K562 (cell line): ENCODE data around the gene PRR36. TPM values are rescaled to one million over a fixed set of nuclear protein-coding genes. Genes with fewer than 3 reads are reported as not detected.

Experiments
- CCNT2 ChIP-seq: IDR thresholded peaks from 2 replicates; pipeline ENCODE4 v1.6.1; 2011; ENCODE audit warnings: borderline replicate concordance, low read depth, mild to moderate bottlenecking, moderate library complexity, mixed read lengths, low read length; ENCODE audit not compliant: insufficient read length; ENCODE audit errors: extremely low read depth
- HCFC1 ChIP-seq: IDR thresholded peaks from 2 replicates; pipeline ENCODE4 v1.6.1; 2012; ENCODE audit warnings: low read depth, low read length, improper control_type of control experiment
- HEY1 ChIP-seq: fragments of 250-450 bp; sonication (Bioruptor Pico); IDR thresholded peaks from 2 replicates; pipeline ENCODE4 v1.5.0; 2020; ENCODE audit warnings: mild to moderate bottlenecking, moderate library complexity, borderline replicate concordance
- HNRNPK ChIP-seq: fragments of 200-400 bp; formaldehyde crosslinking; IDR thresholded peaks from one replicate; pipeline ENCODE4 v1.6.1; 2018; ENCODE audit warnings: mild to moderate bottlenecking, low read depth, low read length; ENCODE audit not compliant: poor library complexity, severe bottlenecking
- NEUROD1 ChIP-seq: fragments of 150-350 bp; IDR thresholded peaks from 2 replicates; pipeline ENCODE4 v1.6.1; 2014; ENCODE audit warnings: borderline replicate concordance, low read length, low read depth; ENCODE audit not compliant: partially characterized antibody
- SAFB2 ChIP-seq: fragments of 200-400 bp; formaldehyde crosslinking; IDR thresholded peaks from 2 replicates; pipeline ENCODE4 v1.6.1; 2018; ENCODE audit warnings: borderline replicate concordance, low read length, low read depth, moderate library complexity; ENCODE audit not compliant: severe bottlenecking
- SREBF1 ChIP-seq: fragments of 150-350 bp; IDR thresholded peaks from 2 replicates; pipeline ENCODE4 v1.6.1; 2014; ENCODE audit warnings: antibody characterized with exemption, low read depth, low read length, borderline replicate concordance
- TBP ChIP-seq: optimal IDR thresholded peaks from 2 replicates; pipeline ENCODE3; 2011; ENCODE audit warnings: low read depth, low read length, improper control_type of control experiment
- THRAP3 ChIP-seq: fragments of 450-650 bp; IDR thresholded peaks from 2 replicates; pipeline ENCODE4 v1.6.1; 2016; ENCODE audit warnings: mild to moderate bottlenecking, inconsistent platforms, borderline replicate concordance
- ZEB2 ChIP-seq: fragments of 450-650 bp; IDR thresholded peaks from 2 replicates; pipeline ENCODE4 v1.6.1; 2016
- ZNF121 ChIP-seq: sonication (generic); formaldehyde crosslinking; conservative IDR thresholded peaks from 2 replicates; pipeline ENCODE4 v1.8.0; 2022; ENCODE audit warnings: missing genetic modification reagents
- ZNF445 ChIP-seq: fragments of 250-450 bp; sonication (Bioruptor Pico); IDR thresholded peaks from 2 replicates; pipeline ENCODE4 v1.4.0; 2020; ENCODE audit warnings: low read depth, mild to moderate bottlenecking, moderate library complexity
- polyA plus RNA-seq, 8 experiments: library from polyadenylated mRNA; depleted of rRNA in 4 of 8; stranded (reverse) in 5 of 8; unstranded in 3 of 8; fragments of >200 nt; fragmentation: Nextera tagmentation in 2 of 8; fragmentation: Illumina TruSeq in 1 of 8; extraction: Ambion mirVana in 2 of 8; extraction: Trizol in 1 of 8; gene quantifications; 2 replicates each; pipeline versions ENCODE4 v1.2.1 to v1.2.3, GENCODE V29; 2011 to 2014; ENCODE audit warnings: inconsistent platforms in 1 of 8, missing spikeins in 1 of 8
- total RNA-seq, 7 experiments: library from RNA; depleted of rRNA in 6 of 7; stranded (reverse); fragments of >200 nt in 6 of 7; fragmentation: Illumina TruSeq in 2 of 7; extraction: Trizol in 2 of 7; gene quantifications; 2 replicates each; pipeline versions ENCODE4 v1.2.1 to v1.2.3, GENCODE V29; 2011 to 2021; ENCODE audit warnings: low replicate concordance in 1 of 7
- TF ChIP-seq, protein P1 (sequence below): fragments of 450-650 bp; IDR thresholded peaks from one replicate; pipeline ENCODE4 v1.6.1; 2018; ENCODE audit warnings: mild to moderate bottlenecking, moderate library complexity; ENCODE audit not compliant: partially characterized antibody
- TF ChIP-seq, protein P2 (sequence below): fragments of 200-600 bp; sonication (generic); IDR thresholded peaks from one replicate; pipeline ENCODE4 v1.6.1; 2012; ENCODE audit warnings: mild to moderate bottlenecking, low read depth, low read length, inconsistent platforms

PRR36 gene
- total and polyA plus RNA-seq, 9 of the 15 experiments (the other 6 are each of a cell fraction or from before 2014, with no cell fraction given), result 0.05 to 0.42 (median 0.06) TPM; not detected in 6

DNA sequence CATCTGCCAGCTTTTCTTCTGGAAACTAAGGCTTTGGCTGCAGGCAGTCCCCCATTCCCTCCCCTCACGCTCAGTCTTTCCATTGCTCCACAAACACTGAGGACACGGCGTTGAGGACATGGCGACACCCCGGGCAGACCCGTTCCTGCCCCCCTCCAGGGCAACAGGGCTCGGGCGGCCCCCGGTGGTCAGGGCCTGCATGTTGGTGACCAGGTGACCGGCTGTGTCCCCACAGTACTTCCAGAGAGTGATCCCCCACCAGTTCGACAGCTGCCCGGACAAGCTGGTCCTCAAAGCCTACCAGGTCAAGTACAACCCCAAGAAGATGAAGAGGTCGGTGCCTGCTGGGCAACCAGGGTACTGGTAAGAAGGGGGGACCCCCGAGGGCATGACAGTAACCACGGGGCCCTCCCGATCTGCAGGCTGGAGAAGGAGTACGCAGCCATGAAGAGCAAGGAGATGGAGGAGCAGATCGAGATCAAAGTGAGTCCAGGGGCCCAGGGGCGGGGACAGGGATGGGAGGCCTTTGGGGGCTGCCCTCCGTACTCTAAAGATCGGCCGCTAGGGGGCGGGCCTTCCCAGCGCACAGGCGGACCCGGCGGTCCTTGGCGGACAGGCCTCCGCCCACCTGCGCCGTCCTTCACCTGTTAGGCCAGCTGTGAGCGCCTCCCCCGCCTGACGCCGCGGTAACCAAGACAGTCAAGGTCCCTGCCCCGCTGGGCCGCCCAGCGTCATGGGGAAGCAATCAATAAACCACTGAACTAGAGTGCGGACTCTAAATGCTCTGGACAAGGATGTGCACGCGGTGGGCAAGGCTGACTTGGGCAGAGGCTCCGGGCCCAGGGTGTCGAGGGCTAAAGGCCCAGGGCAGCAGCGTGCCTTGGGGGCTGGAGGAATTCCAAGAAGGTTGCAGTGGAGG lies 21.1 kb downstream of the PRR36 start (continued):
- TF ChIP-seq SAFB2 (no peak), SREBF1 (no peak), TBP (no peak), HCFC1 (no peak), ZNF121 (CRISPR knock-in tag) (no peak), THRAP3 (no peak), HNRNPK (no peak), NEUROD1 (no peak), ZNF445 (no peak), HEY1 (CRISPR knock-in tag) (no peak), CCNT2 (peak; percentile 40), ZEB2 (peak; percentile 95)
- TF ChIP-seq, protein P1, sequence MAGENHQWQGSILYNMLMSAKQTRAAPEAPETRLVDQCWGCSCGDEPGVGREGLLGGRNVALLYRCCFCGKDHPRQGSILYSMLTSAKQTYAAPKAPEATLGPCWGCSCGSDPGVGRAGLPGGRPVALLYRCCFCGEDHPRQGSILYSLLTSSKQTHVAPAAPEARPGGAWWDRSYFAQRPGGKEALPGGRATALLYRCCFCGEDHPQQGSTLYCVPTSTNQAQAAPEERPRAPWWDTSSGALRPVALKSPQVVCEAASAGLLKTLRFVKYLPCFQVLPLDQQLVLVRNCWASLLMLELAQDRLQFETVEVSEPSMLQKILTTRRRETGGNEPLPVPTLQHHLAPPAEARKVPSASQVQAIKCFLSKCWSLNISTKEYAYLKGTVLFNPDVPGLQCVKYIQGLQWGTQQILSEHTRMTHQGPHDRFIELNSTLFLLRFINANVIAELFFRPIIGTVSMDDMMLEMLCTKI, result no peak
- TF ChIP-seq, protein P2, sequence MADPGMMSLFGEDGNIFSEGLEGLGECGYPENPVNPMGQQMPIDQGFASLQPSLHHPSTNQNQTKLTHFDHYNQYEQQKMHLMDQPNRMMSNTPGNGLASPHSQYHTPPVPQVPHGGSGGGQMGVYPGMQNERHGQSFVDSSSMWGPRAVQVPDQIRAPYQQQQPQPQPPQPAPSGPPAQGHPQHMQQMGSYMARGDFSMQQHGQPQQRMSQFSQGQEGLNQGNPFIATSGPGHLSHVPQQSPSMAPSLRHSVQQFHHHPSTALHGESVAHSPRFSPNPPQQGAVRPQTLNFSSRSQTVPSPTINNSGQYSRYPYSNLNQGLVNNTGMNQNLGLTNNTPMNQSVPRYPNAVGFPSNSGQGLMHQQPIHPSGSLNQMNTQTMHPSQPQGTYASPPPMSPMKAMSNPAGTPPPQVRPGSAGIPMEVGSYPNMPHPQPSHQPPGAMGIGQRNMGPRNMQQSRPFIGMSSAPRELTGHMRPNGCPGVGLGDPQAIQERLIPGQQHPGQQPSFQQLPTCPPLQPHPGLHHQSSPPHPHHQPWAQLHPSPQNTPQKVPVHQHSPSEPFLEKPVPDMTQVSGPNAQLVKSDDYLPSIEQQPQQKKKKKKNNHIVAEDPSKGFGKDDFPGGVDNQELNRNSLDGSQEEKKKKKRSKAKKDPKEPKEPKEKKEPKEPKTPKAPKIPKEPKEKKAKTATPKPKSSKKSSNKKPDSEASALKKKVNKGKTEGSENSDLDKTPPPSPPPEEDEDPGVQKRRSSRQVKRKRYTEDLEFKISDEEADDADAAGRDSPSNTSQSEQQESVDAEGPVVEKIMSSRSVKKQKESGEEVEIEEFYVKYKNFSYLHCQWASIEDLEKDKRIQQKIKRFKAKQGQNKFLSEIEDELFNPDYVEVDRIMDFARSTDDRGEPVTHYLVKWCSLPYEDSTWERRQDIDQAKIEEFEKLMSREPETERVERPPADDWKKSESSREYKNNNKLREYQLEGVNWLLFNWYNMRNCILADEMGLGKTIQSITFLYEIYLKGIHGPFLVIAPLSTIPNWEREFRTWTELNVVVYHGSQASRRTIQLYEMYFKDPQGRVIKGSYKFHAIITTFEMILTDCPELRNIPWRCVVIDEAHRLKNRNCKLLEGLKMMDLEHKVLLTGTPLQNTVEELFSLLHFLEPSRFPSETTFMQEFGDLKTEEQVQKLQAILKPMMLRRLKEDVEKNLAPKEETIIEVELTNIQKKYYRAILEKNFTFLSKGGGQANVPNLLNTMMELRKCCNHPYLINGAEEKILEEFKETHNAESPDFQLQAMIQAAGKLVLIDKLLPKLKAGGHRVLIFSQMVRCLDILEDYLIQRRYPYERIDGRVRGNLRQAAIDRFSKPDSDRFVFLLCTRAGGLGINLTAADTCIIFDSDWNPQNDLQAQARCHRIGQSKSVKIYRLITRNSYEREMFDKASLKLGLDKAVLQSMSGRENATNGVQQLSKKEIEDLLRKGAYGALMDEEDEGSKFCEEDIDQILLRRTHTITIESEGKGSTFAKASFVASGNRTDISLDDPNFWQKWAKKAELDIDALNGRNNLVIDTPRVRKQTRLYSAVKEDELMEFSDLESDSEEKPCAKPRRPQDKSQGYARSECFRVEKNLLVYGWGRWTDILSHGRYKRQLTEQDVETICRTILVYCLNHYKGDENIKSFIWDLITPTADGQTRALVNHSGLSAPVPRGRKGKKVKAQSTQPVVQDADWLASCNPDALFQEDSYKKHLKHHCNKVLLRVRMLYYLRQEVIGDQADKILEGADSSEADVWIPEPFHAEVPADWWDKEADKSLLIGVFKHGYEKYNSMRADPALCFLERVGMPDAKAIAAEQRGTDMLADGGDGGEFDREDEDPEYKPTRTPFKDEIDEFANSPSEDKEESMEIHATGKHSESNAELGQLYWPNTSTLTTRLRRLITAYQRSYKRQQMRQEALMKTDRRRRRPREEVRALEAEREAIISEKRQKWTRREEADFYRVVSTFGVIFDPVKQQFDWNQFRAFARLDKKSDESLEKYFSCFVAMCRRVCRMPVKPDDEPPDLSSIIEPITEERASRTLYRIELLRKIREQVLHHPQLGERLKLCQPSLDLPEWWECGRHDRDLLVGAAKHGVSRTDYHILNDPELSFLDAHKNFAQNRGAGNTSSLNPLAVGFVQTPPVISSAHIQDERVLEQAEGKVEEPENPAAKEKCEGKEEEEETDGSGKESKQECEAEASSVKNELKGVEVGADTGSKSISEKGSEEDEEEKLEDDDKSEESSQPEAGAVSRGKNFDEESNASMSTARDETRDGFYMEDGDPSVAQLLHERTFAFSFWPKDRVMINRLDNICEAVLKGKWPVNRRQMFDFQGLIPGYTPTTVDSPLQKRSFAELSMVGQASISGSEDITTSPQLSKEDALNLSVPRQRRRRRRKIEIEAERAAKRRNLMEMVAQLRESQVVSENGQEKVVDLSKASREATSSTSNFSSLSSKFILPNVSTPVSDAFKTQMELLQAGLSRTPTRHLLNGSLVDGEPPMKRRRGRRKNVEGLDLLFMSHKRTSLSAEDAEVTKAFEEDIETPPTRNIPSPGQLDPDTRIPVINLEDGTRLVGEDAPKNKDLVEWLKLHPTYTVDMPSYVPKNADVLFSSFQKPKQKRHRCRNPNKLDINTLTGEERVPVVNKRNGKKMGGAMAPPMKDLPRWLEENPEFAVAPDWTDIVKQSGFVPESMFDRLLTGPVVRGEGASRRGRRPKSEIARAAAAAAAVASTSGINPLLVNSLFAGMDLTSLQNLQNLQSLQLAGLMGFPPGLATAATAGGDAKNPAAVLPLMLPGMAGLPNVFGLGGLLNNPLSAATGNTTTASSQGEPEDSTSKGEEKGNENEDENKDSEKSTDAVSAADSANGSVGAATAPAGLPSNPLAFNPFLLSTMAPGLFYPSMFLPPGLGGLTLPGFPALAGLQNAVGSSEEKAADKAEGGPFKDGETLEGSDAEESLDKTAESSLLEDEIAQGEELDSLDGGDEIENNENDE, result no peak
